ENCODE data around the gene KCNK1.
"Not testable (repeated sequence)": the region's sequence is repeated elsewhere in the genome, so short reads cannot be mapped to it uniquely, and the experiment has no call there.

KCNK1 gene

DNA sequence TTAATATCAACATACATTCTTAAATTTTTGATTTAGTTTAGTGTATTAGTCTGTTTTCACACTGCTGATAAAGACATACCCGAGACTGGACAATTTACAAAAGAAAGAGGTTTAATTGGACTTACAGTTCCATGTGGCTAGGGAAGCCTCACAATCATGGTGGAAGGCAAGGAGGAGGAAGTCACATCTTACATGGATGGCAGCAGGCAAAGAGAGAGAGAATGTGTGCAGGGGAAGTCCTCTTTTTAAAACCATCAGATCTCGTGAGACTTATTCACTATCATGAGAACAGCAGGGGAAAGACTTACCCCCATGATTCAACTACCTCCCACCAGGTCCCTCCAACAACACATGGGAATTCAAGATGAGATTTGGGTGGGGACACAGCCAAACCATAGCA, 56.5 kb downstream of the KCNK1 start:
- not testable (repeated sequence) for DNase-seq

DNA sequence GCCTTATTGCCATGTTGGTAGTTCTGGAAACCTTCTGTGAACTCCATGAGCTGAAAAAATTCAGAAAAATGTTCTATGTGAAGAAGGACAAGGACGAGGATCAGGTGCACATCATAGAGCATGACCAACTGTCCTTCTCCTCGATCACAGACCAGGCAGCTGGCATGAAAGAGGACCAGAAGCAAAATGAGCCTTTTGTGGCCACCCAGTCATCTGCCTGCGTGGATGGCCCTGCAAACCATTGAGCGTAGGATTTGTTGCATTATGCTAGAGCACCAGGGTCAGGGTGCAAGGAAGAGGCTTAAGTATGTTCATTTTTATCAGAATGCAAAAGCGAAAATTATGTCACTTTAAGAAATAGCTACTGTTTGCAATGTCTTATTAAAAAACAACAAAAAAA, 57.4 kb downstream of the KCNK1 start:
- no peak for DNase-seq

DNA sequence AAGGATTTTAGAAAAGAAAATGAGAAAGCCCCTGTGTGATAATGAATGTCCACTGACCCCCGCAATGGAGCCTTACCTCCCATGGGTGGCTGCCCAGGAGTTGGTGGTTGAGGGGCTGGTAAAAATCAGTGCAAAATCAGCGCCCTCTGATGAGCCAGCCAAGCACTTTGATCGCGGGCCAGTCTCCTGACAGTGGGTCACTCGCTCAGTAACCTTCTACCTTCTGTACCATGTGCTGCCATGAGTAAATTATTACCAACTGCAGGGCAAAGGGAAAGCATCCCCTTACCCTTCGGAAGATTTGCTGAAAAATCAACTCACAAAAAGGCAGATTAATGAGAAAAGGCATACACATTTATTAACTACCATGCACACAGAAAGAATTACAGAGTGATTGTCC, 58.8 kb downstream of the KCNK1 start:
- DNase-seq: no peak

DNA sequence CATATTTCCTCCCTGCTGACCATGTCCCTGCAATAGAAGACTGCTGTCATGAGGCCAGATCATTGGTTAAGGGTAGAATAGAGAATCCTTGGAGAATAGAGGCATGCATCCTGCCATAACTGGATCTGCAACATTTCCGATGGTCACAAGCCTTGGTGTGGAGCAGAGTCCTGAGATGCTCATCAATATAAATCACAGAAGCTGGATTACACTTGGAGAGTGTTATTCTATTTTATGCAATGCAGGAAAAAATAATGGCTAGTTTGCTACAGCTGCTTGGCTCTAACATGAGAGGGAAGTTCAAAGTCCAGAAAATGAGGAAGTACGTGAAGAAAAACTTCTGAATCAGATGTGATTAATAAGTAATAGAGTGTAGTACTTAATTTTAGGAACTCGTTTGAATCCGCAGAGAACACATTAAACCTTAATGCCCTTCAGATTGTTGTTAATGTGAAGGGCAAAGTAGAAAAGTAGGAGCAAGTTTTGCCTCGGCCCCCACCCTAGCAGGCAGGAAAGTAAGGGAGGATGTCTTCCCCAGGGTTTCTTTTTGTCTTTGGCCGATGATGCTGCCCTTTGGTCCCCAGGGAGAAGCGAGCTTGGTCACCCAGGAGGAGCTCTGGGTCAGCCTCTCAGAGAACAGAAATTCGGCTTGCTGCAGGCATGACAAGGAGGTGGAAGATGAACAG, 59.5 kb downstream of the KCNK1 start:
- DNase-seq: no peak

DNA sequence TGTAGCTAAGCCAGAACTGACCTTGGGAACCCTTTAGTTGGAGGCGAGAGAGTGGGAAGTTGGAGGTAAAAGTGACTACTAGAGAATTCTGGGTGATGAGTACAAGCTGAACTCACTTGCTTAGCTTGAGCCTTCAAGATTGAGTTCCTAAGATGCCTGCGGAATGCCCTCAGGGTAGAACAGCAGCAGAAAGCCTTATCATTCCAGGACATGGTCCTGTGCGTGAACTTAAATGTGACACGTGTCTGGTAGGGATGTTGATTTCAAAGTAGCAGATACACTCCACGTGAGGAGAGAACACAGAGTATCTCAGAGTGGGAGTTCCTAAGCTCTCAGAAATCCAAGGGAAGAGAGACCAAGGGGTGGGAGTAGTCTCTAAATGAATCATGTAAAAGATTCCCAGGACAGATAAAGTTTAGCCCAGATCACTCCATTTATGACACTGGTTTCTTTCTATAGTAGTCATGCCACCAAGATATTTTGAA, 60.1 kb downstream of the KCNK1 start:
- no peak for DNase-seq

DNA sequence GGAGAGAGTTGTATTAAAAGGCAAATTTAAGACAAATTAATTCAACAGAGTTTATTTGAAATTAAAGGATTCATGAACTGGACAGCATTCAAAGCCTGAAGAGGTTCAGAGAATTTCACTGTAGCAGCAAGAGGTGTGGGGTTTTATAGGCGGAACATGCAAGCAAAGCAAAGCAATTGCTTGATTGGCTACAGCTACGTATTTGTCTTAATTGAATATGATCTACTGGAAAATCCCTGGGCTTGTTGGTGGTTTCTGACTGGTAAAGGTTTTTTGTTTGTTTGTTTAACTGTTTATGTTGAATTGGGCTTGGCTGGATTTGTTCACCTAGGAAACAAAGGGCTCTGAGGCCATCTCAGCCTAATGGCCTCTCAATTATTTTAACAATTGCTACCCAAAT, 61.5 kb downstream of the KCNK1 start:
- no peak for DNase-seq

DNA sequence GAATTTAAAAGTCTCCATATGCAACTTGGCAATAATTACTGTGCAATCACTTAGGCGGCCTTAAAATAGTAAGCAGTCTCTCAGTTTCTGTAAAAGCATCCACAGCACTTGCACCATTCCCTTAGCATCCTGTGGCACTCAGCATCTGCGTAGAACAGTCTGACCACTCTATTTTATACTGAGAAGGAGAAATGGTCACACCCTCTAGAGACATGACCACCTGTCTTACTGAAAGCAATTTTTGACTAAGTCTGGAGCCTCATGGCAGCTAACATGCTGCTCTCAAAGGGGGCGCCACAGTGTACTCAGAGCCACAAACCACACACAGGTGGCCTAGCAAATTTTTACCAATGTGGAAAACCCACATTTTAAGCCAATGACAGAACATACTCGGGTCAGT, 62.0 kb downstream of the KCNK1 start:
- no peak for DNase-seq

DNA sequence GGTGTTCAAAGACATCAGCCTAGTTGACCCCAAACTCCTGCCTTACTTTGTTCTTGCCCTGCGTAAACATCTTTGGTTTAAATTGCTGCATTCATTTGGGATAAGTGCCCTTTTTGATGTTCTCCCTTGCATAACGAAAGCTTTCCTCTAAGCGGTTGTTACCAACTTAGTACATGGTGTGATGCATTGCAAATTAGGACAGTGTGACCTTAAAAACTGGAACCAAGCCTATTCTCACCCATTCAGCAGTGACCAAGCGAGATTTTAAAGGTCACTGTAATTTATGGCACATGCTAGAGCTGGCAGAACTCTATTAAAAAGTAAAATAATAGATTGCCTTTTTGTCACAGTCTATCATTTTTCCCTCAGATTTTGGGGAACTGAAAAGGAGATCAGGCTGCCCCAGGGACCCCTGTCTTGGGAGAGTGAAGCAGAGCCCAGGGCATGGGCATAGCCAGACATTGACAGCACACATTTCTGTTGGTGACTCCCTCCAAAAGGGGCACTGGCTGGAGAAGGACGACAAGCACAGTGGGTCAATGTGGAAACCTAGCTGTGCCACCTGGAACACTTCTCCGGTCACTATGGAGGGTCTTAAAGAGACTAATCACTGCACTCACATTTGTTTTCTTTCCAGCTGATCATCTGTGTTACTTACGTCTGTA, 63.9 kb downstream of the KCNK1 start:
- DNase-seq: no peak

DNA sequence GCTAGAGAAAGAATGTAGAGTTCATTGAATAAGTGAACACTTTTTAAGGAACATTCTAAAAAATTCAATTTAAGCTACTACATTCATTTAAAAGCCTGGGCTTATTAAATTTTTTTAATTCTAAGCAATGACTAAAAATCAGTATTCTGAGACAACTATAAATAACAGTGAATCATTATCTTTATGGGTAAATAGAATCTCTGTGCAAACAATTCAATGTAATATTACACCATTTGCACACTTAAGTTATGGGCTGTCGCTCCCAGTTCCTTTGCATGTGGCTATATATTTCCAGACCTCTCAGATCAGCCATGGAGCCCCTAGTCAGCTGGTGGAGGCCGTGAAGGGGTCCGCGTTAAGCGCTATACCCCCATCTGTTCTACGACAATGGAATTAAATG, 65.1 kb downstream of the KCNK1 start:
- DNase-seq: no peak

DNA sequence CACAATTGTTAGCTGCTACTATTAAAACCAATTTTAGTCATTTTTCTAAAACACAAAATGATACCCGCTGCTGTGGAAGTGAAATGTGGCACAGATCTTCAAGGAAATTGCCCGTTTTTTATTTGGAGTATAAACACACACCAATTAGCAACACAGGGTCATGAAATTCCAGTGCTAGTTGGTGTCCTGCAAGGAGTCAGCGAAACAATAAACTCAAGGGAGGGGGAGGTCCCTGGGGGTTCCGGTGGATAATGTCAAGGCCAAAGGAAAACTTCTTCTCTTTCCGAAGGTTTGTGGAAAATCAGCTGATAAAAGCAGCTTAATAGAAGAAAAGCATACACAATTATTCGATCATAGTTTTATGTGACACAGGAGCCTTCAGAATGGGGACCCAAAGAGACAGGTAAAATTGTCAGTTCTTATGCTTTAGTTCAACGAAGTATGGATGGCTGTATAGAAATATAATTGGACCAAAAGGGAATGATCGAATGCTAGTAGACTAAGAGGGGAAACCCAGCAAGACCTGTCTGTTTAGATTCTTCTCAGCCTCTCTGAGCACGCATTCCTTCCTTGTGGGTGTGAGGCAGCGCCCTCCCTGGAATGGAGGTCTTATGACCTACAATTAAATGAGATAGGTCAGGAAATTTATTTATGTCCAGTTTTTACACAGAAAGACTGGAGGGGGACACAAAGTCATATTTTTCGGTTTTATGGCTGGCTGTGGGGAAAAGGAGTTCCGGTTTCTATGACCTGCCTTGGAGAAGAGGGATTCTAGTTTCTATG, 65.9 kb downstream of the KCNK1 start:
- DNase-seq: no peak

DNA sequence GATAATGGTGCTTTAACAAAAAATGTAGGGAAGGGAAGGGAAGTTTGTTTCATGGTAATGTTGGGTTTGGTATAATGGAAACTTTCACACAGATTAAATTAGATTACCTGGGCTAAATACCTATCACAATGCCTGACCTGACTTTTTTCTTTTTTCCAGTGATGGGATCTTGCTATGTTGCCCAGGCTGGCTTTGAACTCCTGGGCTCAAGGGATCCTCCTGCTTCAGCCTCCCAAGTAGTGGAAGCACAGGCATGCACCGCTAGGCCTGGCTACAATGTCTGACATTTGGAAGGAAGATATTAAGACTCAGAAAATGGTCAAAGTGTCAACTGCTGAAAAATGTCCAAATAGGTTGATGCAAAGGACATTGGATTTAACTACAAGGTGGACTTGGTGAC, 67.4 kb downstream of the KCNK1 start:
- no peak for DNase-seq

DNA sequence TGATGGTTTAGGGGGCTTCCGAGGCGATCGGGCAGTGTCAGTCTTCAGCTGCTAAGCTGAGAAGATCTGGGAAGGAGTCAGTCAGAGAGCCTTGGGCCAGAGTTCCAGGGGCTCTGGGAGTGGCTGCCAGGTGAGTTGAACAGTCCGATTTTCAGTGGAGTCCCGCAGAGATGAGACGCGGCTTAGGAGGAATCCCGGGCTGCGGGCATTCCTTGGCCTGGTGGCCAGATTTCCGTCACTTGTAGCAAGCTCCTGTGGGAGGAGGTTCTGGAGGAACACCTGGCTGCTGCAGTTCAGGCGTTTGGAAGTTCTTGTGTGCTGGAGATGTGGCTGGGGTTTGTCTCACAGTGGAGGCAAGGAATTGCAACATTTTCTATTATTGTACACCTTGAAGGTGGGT, 72.7 kb downstream of the KCNK1 start:
- not testable (repeated sequence) for DNase-seq

DNA sequence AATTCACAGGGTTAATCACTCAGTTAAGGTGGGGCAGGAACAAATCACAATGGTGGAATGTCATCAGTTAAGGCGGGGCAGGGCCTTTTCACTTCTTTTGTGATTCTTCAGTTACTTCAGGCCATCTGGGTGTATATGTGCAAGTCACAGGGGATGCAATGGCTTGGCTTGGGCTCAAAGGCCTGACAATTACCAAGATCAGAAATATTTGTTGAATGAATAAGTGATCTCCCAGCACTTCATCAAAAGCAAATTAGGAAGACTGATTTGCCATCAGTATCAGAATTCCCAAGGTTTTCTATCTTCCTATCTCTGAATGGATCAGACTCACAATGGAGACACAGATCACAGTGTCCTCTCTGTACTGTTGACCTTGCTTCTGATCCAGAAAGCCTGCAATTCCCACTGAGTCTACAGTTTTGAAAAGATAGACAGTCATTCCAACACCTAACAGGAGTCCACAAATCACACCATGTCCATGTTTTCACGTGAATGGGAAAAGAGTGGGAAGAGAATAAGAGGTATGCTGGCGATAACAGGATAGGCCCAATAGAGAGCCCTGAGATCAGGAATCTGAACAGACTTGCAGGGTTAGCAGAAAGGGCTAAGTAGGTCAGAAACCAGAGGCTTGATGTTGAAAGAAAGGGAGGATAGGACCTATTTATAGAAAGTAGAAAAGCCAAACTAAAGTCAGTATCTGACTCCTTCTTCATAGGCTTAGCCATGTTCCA, 75.3 kb downstream of the KCNK1 start:
- DNase-seq: no peak

DNA sequence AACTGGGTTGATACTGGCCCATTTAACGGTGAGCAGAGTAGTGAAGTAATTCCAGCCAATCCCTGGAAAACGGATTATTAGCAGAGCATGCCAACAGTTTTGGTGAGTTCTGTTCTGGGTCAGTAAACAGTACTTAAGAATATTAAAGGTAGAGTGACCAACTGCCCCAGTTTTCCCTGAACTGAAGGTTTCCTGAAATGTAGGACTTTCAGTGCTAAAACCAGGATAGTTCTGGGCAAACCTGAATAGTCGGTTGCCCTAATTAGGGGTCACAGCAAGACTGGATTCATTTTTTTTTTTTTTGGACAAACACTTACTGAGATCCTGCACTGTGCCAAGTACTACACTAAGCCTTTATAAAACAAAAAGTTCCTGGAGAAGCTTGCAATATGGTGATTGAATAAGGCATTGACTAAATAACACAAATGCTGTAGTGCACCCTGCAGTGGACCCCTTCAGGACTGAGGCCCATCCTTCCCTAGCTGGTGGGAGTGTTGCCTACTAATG, 75.9 kb downstream of the KCNK1 start:
- no peak for DNase-seq

DNA sequence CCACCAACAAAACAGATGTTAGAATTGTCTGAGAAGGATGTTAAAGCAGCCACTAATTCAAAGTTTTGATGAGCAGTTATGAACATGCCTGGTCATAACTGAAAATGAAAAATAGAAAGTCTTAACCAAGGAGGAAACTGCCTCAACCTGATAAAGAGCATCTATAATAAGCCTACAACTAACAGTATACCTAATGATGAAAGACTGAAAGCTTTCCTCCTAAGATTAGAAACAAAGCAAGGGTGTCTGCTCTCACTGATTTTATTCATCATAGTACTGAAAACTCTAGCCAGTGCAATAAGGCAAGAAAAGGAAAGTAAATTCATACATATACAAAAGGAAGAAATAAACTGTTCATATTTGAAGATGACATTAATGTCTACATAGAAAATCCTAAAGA, 82.0 kb downstream of the KCNK1 start:
- no peak for DNase-seq

DNA sequence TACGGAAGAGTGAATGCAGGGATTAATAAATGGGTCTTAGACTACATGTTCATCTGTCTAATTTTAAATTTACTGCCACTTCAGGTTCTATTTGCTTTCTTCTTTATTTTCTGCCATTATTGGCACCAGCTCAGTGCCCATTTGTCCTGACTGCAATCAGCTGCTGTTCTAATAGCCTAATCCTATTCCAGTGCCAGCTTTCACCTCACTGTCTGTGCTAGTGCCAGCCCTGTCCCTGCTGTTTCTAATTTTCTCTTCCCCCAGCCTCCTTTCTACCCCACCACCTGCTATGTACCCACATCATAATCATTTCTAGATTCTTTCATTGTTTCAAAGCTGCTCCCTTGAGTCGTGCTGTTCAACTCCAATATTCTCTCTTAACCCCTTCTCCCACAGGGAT, 86.4 kb downstream of the KCNK1 start:
- DNase-seq: peak; percentile 84

DNA sequence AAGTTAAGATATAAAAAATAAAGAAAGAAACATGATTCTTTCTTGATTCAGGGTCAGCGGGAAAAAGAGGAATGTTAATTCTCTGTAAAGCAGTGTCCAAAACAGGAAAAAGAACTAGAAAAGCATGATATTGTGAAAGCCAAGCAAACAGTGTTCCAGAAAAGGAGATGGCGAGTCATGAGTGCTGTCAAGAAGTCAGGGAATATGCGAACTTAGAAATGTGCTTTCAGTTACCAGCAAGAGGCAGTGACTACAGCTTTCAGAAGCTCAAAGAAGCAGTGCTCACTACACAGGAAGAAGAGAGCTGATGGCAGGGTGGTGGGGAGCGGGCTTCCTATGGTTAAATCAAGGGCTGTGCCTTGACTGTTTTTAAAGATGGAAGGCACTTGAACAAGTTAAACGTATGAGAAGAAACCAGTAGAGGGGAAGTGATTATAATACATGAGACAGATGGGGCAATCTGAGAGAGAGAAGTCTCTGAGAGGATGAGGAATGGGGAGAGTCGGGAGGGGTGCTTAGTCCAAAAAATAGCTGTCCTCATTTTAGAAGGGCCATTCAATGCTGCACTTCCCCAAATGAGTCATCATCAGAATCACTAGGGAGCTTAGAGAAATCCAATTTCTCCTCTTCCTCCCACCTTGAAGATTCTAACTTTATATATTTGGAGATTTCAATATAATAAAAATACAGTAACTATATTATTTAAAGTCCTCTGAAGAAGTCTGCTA, 90.4 kb downstream of the KCNK1 start:
- no peak for DNase-seq

DNA sequence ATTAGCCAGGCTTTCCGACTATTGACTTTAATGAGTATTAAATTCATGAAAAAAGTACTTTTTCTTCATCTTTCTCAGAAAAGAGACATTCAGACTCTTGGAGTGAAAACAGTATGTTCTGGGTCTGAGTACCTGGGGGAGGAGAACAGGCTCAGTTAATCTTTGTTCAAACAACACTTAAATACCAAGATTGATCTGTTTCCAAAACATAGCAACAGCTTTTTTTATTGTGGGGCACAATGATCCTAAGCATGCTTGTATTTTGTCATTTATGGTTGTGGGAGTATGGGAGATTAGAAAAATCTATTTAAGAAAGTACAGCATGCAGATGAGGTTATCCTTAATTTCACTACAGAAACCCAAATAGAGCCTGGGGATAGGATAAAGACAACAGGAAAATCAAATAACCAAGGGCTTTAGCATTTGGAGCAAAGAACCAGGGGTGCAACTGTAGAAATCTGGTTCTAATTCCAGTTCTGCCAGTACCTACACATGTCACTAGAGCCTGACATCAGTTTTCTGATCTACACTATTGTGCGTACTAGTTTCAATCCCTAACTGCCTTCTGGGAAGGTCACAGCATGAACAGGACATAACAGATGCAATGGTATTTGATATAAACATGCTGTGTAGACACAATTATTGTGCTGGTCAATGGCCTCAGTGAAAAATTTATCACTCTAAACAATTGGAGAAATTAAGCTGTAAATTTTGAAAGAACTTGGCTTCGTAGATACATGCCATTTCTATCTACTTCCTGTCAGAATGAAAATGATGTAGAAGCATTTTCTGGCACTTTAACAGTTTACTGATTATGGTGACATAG, 91.2 kb downstream of the KCNK1 start:
- DNase-seq: no peak

DNA sequence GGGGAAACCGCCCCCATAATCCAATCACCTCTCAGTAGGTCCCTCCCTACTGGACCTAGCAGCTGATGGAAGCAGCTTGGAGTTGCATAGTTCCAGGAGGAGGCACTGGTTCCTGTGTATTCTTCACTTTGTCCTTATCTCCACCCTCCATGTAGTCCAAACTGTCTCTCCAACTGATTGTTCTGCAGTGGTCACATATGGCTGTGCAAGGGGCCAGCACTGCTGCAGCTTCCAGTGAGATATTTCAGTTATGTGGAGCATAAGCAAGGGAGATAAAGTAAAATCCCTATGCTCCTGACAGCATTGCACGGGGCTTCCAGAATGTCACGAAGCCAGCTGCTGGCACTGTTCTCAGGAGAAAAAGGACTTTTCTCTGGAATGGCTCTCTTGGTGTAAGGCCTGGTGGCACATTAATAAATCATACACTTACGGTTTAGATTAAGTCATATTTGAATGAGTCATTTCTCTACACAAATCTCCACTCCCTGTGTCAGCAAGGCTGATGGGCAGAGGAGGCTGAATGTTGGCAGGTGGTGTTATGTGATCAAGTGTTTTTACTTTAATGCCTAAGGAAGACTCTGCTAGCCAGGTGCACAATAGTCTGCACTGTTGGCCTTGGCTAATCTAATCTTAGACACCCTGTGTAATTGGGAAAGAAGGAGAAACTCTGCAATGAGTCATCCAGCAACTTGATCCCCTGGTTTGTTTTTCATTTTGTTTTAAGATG, 93.4 kb downstream of the KCNK1 start:
- no peak for DNase-seq

Measured in NCI-H1694 (cell line).